HG02885 (cell line): ENCODE results near the gene EZR.

ENCODE experiments used
- ATAC-seq: cut with Tn5 transposase; IDR thresholded peaks from one replicate; pipeline ENCODE4 v1.9.1; 2021; ENCODE audit warnings: mild to moderate bottlenecking; ENCODE audit not compliant: unreplicated experiment, poor library complexity

The EZR gene

DNA sequence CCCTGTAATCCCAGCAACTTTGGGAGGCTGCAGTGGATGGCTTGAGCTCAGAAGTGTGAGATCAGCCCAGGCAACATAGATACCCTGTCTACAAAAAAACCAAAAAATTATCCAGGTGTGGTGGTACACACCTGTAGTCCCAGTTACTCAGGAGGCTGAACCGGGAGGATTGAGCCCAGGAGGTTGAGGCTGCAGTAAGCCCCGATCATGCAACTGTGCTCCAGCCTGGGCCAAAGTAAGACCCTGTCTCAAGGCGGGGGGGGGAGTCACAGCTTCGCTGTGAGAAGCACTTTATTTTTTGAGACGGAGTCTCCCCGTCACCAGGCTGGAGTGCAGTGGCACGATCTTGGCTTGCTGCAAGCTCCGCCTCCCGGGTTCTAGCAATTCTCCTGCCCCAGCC lies 54.2 kb downstream of the EZR start:
- no peak for ATAC-seq

DNA sequence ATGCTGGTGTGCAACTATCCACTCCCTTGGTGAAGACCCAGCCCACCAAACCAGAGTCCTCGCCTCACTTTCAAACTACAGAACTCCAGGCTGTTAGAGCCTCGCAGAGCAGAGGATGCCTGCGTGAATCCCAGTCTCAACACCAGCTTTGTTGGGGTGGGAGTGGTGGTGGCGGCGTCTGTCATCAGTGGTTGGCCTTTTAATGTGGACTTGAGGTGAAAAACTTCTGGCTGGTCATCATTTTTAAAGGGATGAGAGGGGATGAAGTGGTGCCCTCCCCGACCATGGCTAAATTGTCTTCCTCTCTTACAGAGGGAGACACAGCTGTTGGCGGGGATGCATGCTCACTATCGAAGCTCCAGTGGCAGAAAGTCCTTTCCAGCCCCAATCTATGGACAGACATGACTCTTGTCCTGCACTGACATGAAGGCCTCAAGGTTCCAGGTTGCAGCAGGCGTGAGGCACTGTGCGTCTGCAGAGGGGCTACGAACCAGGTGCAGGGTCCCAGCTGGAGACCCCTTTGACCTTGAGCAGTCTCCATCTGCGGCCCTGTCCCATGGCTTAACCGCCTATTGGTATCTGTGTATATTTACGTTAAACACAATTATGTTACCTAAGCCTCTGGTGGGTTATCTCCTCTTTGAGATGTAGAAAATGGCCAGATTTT lies 54.9 kb downstream of the EZR start:
- no peak for ATAC-seq

GRCh38 chr6:158763434-158764182 lies 55.6 kb downstream of the EZR start:
- ATAC-seq = no peak

- no peak for ATAC-seq
Observed at GRCh38 chr6:158762787-158763433, 56.3 kb downstream of the EZR start.

DNA sequence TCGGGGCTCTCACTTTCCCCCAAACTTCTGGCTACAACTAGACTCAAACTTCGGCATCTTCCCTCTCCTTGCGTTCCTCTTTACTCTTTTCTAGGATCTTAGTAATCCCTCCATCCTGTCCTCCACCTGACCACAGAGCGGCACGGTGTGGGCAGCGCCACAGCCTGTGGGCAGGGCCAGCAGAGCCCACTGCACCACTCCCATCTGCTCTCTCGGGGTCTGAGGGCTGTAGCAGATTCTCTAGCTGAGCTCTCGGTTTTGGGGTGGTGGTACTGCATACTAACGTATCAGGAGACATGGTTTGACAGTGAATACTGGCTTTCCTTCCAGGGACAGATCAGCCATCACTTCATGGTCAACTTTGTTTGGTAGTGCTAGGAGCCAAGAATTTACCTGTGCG lies 57.4 kb downstream of the EZR start:
- no peak for ATAC-seq

DNA sequence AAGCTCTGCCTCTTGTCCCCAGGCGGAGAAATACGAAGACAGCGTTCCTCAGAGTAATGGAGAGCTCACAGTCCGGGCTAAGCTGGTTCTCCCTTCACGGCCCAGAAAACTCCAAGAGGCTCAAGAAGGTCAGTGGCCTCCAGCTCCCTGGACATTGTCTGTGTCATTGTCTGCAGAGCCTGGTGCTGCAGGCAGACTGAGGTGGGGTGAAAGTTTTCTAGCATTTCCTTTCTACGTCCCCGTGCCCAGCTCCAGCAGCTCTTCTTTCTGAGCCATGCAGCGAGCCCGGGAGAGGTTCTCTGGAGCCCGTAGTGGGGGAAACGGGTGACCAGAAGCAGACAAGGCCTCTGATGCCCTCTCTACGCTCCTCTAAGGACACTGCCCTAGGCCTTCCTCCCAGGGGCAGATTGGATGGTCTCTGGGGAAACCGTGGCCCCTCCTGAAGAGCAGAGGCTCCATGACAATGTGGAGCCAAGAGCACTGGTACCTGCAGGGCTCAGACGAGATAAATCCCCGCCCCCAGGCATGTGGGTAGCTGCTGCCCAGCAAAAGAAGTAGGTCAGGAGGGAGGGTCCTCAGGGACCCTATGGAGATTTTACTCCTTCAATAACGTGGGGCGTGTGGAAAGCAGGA lies 58.4 kb downstream of the EZR start:
- no peak for ATAC-seq

GRCh38 chr6:158759966-158760617 lies 59.1 kb downstream of the EZR start:
- ATAC-seq = no peak

GRCh38 chr6:158758941-158759479 lies 60.2 kb downstream of the EZR start:
- no peak for ATAC-seq

DNA sequence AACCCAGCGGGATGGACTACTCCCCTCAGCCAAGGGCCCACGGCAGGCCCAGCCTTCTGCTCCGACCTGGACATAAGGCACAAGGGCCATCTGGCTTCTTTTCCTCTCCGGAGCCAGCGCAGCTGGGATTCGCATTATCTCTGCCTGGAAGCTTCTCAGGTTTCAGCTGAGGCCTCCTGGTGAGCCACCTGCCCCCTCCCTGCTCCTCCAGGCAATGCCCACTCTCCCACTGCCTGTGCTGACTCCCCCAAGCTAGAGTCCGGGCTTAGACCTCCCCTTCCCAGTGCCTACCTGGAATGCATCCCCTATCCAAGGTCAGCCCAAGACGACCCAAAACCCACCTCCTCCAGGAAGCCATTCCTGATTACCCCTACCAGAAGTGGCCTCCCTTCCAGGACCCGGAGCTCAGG lies 60.7 kb downstream of the EZR start:
- ATAC-seq = no peak

DNA sequence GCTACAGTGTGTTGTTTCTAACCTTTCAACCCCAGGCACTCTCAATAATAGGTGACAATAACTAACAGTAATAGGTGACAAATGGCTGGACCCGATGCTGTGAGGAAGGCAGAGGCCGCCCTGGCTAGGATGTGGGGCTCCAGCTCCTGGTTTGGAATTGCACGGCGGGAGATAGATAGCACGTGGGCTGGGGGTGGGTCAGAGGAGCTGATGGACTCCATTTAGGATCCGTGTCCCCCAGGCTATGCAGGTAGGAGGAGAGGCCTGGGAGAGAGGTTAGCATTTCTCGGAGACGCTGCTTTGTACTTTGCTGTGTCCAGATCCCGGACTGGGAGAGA lies 61.4 kb downstream of the EZR start:
- ATAC-seq = no peak

DNA sequence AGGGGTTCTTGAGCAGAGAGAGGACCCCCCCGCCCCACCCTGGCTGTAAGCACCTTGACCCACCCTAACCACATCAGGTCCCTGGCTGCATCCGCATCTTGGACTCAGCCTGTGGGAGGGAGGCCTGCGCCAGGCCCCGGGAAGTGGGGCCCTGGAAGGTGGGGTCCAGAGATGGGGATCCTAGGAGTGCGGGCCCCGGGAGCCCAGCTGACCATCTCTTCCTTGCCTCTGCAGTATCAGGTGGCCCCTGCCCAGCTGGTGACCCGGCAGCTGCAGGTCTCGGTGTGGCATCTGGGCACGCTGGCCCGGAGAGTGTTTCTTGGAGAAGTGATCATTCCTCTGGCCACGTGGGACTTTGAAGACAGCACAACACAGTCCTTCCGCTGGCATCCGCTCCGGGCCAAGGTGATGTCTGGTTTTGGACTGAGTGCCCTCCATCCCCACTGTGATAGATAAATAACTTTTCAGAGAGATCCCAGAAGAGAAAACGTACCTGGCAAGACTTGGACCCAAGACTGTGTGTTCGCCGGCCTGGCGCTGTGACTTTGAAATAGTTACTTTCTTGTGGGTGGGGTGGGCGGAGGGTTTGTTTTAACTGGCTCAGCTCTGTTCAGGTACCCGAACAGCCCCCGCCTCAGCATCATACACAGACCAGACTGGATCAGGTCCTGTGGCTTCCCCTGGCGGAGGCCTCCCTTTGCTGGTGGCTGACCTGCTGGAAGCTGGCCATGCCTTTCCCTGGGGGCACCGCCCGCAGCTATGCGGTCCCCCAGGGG lies 62.0 kb downstream of the EZR start:
- no peak for ATAC-seq

GRCh38 chr6:158756126-158756525 lies 63.0 kb downstream of the EZR start:
- ATAC-seq = no peak

- ATAC-seq = no peak
Observed at GRCh38 chr6:158755636-158756035, 63.5 kb downstream of the EZR start.

- no peak for ATAC-seq
Observed at GRCh38 chr6:158754738-158755137, 64.4 kb downstream of the EZR start.

- no peak for ATAC-seq
Observed at GRCh38 chr6:158753811-158754210, 65.4 kb downstream of the EZR start.

DNA sequence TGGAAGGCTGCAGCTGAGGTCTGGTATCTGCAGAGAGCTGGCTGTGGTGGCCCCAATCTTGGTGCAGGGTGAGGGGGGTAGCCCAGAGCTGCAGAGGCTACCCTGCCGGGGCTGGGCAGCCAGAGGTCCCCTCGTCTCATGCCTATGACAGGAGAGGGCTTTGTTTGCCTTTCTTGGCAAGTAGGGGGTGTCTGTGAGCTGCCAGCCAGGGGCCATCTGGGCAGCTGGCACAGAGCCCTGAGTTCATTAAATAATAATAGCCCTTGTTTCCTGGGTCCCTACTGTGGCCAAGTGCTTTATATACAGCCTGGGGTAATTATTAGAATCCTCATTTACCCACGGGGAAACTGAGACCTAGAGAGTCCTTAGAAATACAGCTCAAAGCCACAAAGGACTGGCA lies 66.6 kb downstream of the EZR start:
- no peak for ATAC-seq

DNA sequence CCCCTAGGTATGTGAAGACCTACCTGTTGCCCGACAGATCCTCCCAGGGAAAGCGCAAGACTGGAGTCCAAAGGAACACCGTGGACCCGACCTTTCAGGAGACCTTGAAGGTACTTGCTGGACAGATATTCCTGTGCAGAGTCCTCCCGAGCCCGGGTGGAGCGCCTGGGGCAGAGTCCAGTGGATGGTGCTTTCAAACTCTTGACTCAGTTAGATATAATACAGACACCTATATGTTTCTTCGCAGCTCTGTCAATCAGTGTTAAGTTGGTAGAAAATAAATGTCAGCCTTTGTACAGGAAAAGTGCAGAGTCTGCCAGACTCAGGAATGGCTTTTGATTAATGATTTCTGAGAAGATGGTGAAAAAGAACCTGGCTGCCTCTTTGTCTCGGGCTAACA lies 67.2 kb downstream of the EZR start:
- ATAC-seq = no peak

- no peak for ATAC-seq
Observed at GRCh38 chr6:158751224-158751623, 67.9 kb downstream of the EZR start.

GRCh38 chr6:158744986-158745430 lies 74.2 kb downstream of the EZR start:
- ATAC-seq = no peak
